Cardiac muscle cell (in vitro differentiated cells and primary cell): ENCODE results near the gene SPATA6L. TPM values are rescaled to one million over a fixed set of nuclear protein-coding genes. Genes with fewer than 3 reads are reported as not detected.

Experiments used
- DNase-seq, 2 donors: peaks; one replicate each; pipeline versions ENCODE4 v3.0.0 to v3.0.0-alpha.2; 2010 to 2017; ENCODE audit warnings: low read depth in 1 of 2, low spot score in 1 of 2
- H3K27ac ChIP-seq: fragments of 200-600 bp; sonication (generic); 2 replicates; pipeline ENCODE4 v1.5.1; 2016
- H3K27me3 ChIP-seq: fragments of 200-600 bp; sonication (generic); 2 replicates; pipeline ENCODE4 v1.6.0; 2016; ENCODE audit warnings: control low read depth
- H3K36me3 ChIP-seq: fragments of 200-600 bp; sonication (generic); 2 replicates; pipeline ENCODE4 v1.5.1; 2016; ENCODE audit warnings: control low read depth
- H3K4me1 ChIP-seq: fragments of 200-600 bp; sonication (generic); 2 replicates; pipeline ENCODE4 v1.8.1; 2017; ENCODE audit warnings: low read depth, mild to moderate bottlenecking, mixed run types
- H3K4me3 ChIP-seq: fragments of 200-600 bp; sonication (generic); 2 replicates; pipeline ENCODE4 v1.5.1; 2016; ENCODE audit warnings: mild to moderate bottlenecking
- H3K9me3 ChIP-seq: fragments of 200-600 bp; sonication (generic); 2 replicates; pipeline ENCODE4 v1.5.1; 2017; ENCODE audit warnings: low read depth, mild to moderate bottlenecking, control low read depth
- CTCF ChIP-seq: IDR thresholded peaks from 2 replicates; pipeline ENCODE4 v1.5.1; 2012; ENCODE audit warnings: low read depth, mild to moderate bottlenecking, low read length
- polyA plus RNA-seq: library from polyadenylated mRNA; unstranded; fragments of >200 nt; fragmentation: Nextera tagmentation; extraction: Ambion mirVana; gene quantifications from 2 replicates; pipeline ENCODE4 v1.2.1, GENCODE V29; 2016
- total RNA-seq: library from RNA; depleted of rRNA; stranded (reverse); fragments of >200 nt; gene quantifications from 2 replicates; pipeline ENCODE4 v1.2.3, GENCODE V29; 2016

Gene SPATA6L
- total and polyA plus RNA-seq, 2 experiments from 2014 or later: 0.63 to 1.3 TPM

- Histone ChIP-seq H3K9me3 (no peaks in the 10 kb centered on the region), H3K27ac (no peak overlapping the region), H3K4me3 (no peak overlapping the region), H3K36me3 (no peaks in the 10 kb centered on the region), H3K27me3 (no peaks in the 10 kb centered on the region), H3K4me1 (no peaks in the 10 kb centered on the region)
- peak; percentile 10 to 47 for DNase-seq
- TF ChIP-seq CTCF: peak; percentile 36
These were observed 117.2 kb downstream of the SPATA6L start for GRCh38 chr9:4548811-4549725.

Other genes starting within 250 kb of the SPATA6L start
- 0.57 and 2.4 TPM in 2 replicates for gene SLC1A1, start 176.0 kb downstream of the SPATA6L start, total RNA-seq
- 0.92 and 2.4 TPM in 2 replicates for gene SLC1A1, start 176.0 kb downstream of the SPATA6L start, polyA plus RNA-seq
- 14.7 and 15.8 TPM in 2 replicates for gene PLPP6, start 4.2 kb downstream of the SPATA6L start, total RNA-seq
- gene PLPP6, start 4.2 kb downstream of the SPATA6L start, polyA plus RNA-seq: 11.7 and 18.8 TPM in 2 replicates
- 23.1 and 39.2 TPM in 2 replicates for gene CDC37L1, start 13.1 kb upstream of the SPATA6L start, total RNA-seq
- 19.6 and 27.9 TPM in 2 replicates for gene CDC37L1, start 13.1 kb upstream of the SPATA6L start, polyA plus RNA-seq
- 105 and 106 TPM in 2 replicates for gene AK3, start 74.7 kb upstream of the SPATA6L start, total RNA-seq
- 114 and 151 TPM in 2 replicates for gene AK3, start 74.7 kb upstream of the SPATA6L start, polyA plus RNA-seq
- 12.0 and 15.1 TPM in 2 replicates for gene RCL1, start 126.5 kb upstream of the SPATA6L start, total RNA-seq
- 12.2 and 17.9 TPM in 2 replicates for gene RCL1, start 126.5 kb upstream of the SPATA6L start, polyA plus RNA-seq